Measurements from ENCODE around the gene CECR2.

CECR2 gene

DNA sequence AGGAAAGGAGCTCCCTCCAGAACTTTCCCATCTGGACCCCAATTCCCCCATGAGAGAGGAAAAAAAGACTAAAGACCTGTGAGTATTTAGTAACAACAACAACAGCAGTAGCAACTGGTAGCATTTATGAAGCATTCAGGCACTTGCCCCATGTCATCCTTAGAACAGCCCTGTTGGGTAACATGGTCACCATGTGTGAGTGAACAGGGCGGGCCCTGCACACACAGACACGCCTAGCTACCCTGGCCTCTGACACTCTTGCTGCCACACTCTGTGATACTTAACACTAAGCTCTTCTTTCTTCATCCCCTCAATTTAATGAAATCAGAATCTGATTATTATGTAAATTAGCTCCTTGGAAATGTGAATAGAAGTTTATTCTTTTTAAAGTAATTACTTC, 167.9 kb downstream of the CECR2 start:
- no peak overlapping the region for H3K4me3 ChIP-seq (replicated peaks; ENCODE audit: low read depth, low read length)
- no peak for DNase-seq (ENCODE audit: extremely low read depth, low read depth)
- TF ChIP-seq, protein P1, sequence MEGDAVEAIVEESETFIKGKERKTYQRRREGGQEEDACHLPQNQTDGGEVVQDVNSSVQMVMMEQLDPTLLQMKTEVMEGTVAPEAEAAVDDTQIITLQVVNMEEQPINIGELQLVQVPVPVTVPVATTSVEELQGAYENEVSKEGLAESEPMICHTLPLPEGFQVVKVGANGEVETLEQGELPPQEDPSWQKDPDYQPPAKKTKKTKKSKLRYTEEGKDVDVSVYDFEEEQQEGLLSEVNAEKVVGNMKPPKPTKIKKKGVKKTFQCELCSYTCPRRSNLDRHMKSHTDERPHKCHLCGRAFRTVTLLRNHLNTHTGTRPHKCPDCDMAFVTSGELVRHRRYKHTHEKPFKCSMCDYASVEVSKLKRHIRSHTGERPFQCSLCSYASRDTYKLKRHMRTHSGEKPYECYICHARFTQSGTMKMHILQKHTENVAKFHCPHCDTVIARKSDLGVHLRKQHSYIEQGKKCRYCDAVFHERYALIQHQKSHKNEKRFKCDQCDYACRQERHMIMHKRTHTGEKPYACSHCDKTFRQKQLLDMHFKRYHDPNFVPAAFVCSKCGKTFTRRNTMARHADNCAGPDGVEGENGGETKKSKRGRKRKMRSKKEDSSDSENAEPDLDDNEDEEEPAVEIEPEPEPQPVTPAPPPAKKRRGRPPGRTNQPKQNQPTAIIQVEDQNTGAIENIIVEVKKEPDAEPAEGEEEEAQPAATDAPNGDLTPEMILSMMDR (IDR thresholded peaks at IDR 0.05; ENCODE audit: low read depth, low read length, missing control alignments): no peak

DNA sequence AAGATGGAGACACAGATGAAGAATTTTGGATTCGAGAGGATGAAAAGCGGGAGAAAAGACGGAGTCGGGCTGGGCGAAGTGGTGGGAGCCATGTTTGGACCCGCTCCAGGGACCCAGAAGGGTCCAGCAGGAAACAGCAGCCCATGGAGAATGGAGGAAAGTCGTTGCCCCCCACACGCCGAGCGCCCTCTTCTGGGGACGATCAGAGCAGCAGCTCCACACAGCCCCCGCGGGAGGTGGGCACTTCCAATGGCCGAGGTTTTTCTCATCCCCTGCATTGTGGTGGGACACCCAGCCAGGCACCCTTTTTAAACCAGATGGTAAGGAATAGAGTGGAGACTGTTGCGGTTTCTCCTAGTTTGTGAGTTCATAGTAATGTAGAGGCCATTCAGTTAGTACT, 171.2 kb downstream of the CECR2 start:
- H3K4me3 ChIP-seq (replicated peaks; ENCODE audit: low read depth, low read length): no peak overlapping the region
- TF ChIP-seq, protein P1 (IDR thresholded peaks at IDR 0.05; ENCODE audit: low read depth, low read length, missing control alignments): no peak
- no peak for DNase-seq (ENCODE audit: extremely low read depth, low read depth)

DNA sequence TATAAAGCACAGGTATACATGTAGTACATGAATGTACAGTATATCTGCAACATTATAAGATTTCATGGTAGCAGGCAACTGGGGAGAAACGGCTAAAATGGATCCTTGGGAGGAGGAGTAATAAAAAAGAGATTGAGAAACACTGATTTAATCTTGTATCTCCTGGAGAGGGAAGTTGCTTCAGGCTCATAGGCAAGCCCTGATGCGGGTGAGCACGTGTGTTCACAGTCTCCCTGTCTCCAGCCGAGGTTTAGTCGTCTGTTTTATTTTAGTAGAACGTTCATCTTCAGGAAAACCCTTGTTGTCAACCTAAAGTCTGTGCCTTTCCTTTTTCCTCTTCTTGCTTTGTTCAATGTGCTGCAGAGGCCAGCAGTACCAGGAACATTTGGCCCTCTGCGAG, 172.2 kb downstream of the CECR2 start:
- DNase-seq (ENCODE audit: extremely low read depth, low read depth): no peak
- H3K4me3 ChIP-seq (replicated peaks; ENCODE audit: low read depth, low read length): no peak overlapping the region
- TF ChIP-seq, protein P1 (IDR thresholded peaks at IDR 0.05; ENCODE audit: low read depth, low read length, missing control alignments): no peak

- DNase-seq (ENCODE audit: extremely low read depth, low read depth): no peak
- no peak overlapping the region for H3K4me3 ChIP-seq (replicated peaks; ENCODE audit: low read depth, low read length)
- TF ChIP-seq, protein P1 (IDR thresholded peaks at IDR 0.05; ENCODE audit: low read depth, low read length, missing control alignments): no peak
Observed at GRCh38 chr22:17542452-17542851, 173.2 kb downstream of the CECR2 start.

DNA sequence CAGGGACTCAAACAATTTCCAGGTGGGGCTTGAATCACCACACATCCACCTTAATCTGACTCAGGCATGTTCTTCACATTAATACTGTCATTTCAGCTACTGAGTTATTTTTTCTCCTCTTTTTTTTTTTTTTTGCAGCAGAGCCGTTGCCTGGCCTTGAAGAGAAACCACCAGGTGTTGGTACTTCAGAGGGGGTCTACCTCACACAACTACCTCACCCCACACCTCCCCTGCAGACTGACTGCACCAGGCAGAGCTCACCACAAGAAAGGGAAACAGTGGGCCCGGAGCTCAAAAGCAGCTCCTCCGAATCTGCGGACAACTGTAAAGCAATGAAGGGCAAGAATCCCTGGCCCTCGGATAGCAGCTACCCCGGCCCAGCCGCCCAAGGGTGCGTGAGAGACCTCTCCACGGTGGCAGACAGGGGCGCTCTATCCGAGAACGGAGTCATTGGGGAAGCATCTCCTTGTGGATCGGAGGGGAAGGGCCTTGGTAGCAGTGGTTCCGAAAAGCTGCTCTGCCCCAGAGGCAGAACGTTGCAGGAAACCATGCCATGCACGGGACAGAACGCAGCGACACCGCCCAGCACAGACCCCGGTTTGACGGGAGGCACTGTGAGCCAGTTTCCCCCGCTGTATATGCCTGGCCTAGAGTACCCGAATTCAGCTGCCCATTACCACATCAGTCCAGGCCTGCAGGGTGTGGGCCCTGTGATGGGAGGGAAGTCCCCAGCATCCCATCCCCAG, 178.9 kb downstream of the CECR2 start:
- TF ChIP-seq, protein P1 (IDR thresholded peaks at IDR 0.05; ENCODE audit: low read depth, low read length, missing control alignments): no peak
- DNase-seq (ENCODE audit: extremely low read depth, low read depth): no peak
- H3K4me3 ChIP-seq (replicated peaks; ENCODE audit: low read depth, low read length): no peak overlapping the region

DNA sequence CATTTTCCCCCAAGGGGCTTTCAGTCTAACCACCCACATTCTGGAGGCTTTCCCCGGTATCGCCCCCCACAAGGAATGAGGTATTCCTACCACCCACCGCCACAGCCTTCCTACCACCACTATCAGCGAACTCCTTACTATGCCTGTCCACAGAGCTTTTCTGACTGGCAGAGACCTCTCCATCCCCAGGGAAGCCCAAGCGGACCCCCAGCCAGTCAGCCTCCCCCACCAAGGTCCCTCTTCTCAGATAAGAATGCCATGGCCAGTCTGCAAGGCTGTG, 179.4 kb downstream of the CECR2 start:
- DNase-seq (ENCODE audit: extremely low read depth, low read depth): no peak
- TF ChIP-seq, protein P1 (IDR thresholded peaks at IDR 0.05; ENCODE audit: low read depth, low read length, missing control alignments): no peak
- no peak overlapping the region for H3K4me3 ChIP-seq (replicated peaks; ENCODE audit: low read depth, low read length)

DNA sequence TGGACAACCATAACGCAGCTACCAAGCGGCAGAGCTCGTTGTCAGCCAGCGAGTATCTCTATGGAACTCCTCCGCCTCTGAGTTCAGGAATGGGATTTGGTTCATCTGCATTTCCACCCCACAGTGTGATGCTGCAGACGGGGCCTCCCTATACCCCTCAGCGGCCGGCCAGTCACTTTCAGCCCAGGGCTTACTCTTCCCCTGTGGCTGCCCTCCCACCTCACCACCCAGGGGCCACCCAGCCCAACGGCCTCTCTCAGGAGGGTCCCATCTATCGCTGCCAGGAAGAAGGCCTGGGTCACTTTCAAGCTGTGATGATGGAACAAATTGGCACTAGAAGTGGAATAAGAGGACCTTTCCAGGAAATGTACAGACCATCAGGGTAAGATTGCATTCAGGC, 179.9 kb downstream of the CECR2 start:
- no peak overlapping the region for H3K4me3 ChIP-seq (replicated peaks; ENCODE audit: low read depth, low read length)
- DNase-seq (ENCODE audit: extremely low read depth, low read depth): no peak
- TF ChIP-seq, protein P1 (IDR thresholded peaks at IDR 0.05; ENCODE audit: low read depth, low read length, missing control alignments): no peak

Data from HFF-Myc (cell line).